CD14-positive monocyte (primary cell): ENCODE results near the gene ADAMTS17. TPM values are rescaled to one million over a fixed set of nuclear protein-coding genes. Genes with fewer than 3 reads are reported as not detected.

Experiments used
- DNase-seq, 3 donors: peaks; one replicate each; pipeline ENCODE4 v3.0.0-alpha.2; 2011 to 2022
- H2AFZ ChIP-seq: 2 replicates; pipeline ENCODE4 v1.6.0; 2012; ENCODE audit warnings: mild to moderate bottlenecking, low read depth, low read length, inconsistent platforms; ENCODE audit not compliant: insufficient read depth, poor library complexity, severe bottlenecking
- H3K27ac ChIP-seq, 2 donors: 1 replicate in 1 of 2; 2 replicates in 1 of 2; pipeline ENCODE4 v1.5.1; 2012 to 2013; ENCODE audit warnings: low read length in 2 of 2, control low read depth in 1 of 2, inconsistent platforms in 1 of 2, low read depth in 1 of 2, mild to moderate bottlenecking in 1 of 2
- H3K27me3 ChIP-seq, 2 donors: one replicate each; pipeline versions ENCODE4 v1.6.0 to v1.6.1; 2011 to 2013; ENCODE audit warnings: low read length in 2 of 2; ENCODE audit not compliant: control insufficient read depth in 2 of 2, insufficient read depth in 2 of 2
- H3K36me3 ChIP-seq, 2 donors: replicated peaks in 1 of 2; 1 replicate in 1 of 2; 2 replicates in 1 of 2; pipeline versions ENCODE4 v1.5.1 to v1.6.1; 2012 to 2013; ENCODE audit warnings: low read length in 2 of 2, control low read depth in 1 of 2, inconsistent platforms in 1 of 2, mild to moderate bottlenecking in 1 of 2; ENCODE audit not compliant: insufficient read depth in 2 of 2, control insufficient read depth in 1 of 2
- H3K4me1 ChIP-seq, 2 donors: 1 replicate in 1 of 2; 2 replicates in 1 of 2; pipeline versions ENCODE4 v1.5.1 to v1.6.1; 2012 to 2013; ENCODE audit warnings: low read length in 2 of 2, control low read depth in 1 of 2, inconsistent platforms in 1 of 2, mild to moderate bottlenecking in 1 of 2, moderate library complexity in 1 of 2; ENCODE audit not compliant: insufficient read depth in 2 of 2, control insufficient read depth in 1 of 2
- H3K4me2 ChIP-seq: replicated peaks from 2 replicates; pipeline ENCODE3; 2012; ENCODE audit warnings: low read length, moderate library complexity, mild to moderate bottlenecking; ENCODE audit not compliant: poor library complexity, severe bottlenecking; ENCODE audit errors: extremely low read depth
- H3K4me3 ChIP-seq, 3 experiments: fragments of 200-600 bp in 1 of 3; sonication (generic) in 1 of 3; replicated peaks in 1 of 3; 1 replicate in 2 of 3; 2 replicates in 1 of 3; pipeline ENCODE4 v1.5.1; 2011 to 2013; ENCODE audit warnings: low read length in 3 of 3, mild to moderate bottlenecking in 3 of 3, control low read depth in 2 of 3, low read depth in 2 of 3, inconsistent platforms in 1 of 3, moderate library complexity in 1 of 3
- H3K79me2 ChIP-seq: 2 replicates; pipeline ENCODE4 v1.6.0; 2012; ENCODE audit warnings: mild to moderate bottlenecking, control low read depth, inconsistent platforms, low read length, moderate library complexity; ENCODE audit not compliant: insufficient read depth
- H3K9ac ChIP-seq: 2 replicates; pipeline ENCODE4 v1.6.0; 2017; ENCODE audit warnings: low read length, mild to moderate bottlenecking; ENCODE audit not compliant: insufficient read depth, poor library complexity, severe bottlenecking
- H3K9me3 ChIP-seq, 2 donors: replicated peaks in 1 of 2; 1 replicate in 1 of 2; 2 replicates in 1 of 2; pipeline versions ENCODE4 v1.5.1 to v1.6.1; 2012 to 2013; ENCODE audit warnings: low read length in 2 of 2, control low read depth in 1 of 2; ENCODE audit not compliant: control insufficient read depth in 1 of 2, insufficient read depth in 1 of 2
- H4K20me1 ChIP-seq: 2 replicates; pipeline ENCODE4 v1.6.0; 2012; ENCODE audit warnings: mild to moderate bottlenecking, low read length, control low read depth, moderate library complexity; ENCODE audit not compliant: insufficient read depth
- H3K27ac Mint-ChIP-seq, 7 donors: one replicate each; pipeline ENCODE4 v1.8.0; 2020; ENCODE audit warnings: mild to moderate bottlenecking in 7 of 7, mixed read lengths in 7 of 7, moderate library complexity in 6 of 7, inconsistent platforms in 2 of 7
- H3K27me3 Mint-ChIP-seq, 3 donors: one replicate each; pipeline ENCODE4 v1.8.0; 2021 to 2022; ENCODE audit warnings: low read depth in 3 of 3, mild to moderate bottlenecking in 3 of 3, mixed read lengths in 3 of 3, moderate library complexity in 3 of 3, inconsistent platforms in 1 of 3
- H3K36me3 Mint-ChIP-seq, 2 donors: one replicate each; pipeline ENCODE4 v1.8.0; 2020; ENCODE audit warnings: mixed read lengths in 2 of 2, inconsistent platforms in 1 of 2, mild to moderate bottlenecking in 1 of 2
- H3K4me1 Mint-ChIP-seq: one replicate; pipeline ENCODE4 v1.8.0; 2020; ENCODE audit warnings: mild to moderate bottlenecking, mixed read lengths
- H3K4me3 Mint-ChIP-seq, 2 donors: one replicate each; pipeline ENCODE4 v1.8.0; 2020; ENCODE audit warnings: mild to moderate bottlenecking in 2 of 2, mixed read lengths in 2 of 2, moderate library complexity in 1 of 2
- H3K9me3 Mint-ChIP-seq, 7 donors: one replicate each; pipeline ENCODE4 v1.8.0; 2020 to 2022; ENCODE audit warnings: mixed read lengths in 7 of 7, mild to moderate bottlenecking in 6 of 7, moderate library complexity in 6 of 7, inconsistent platforms in 2 of 7
- CTCF ChIP-seq: fragments of 200-600 bp; IDR thresholded peaks from one replicate; pipeline ENCODE4 v1.8.0; 2022; ENCODE audit warnings: antibody characterized with exemption, mild to moderate bottlenecking
- WGBS: methylation state at CpG from one replicate; pipeline ENCODE4 v1.1.5; 2013; ENCODE audit warnings: missing lambda C conversion rate; ENCODE audit not compliant: insufficient coverage; 5-methylcytosine and 5-hydroxymethylcytosine counted together
- intact Hi-C, 2 donors: fragments of 100-400 bp; cut with micrococcal nuclease; formaldehyde crosslinking; loops; one replicate each; pipeline versions ENCODE4 v1.15.0 to v1.15.1; 2023
- polyA plus RNA-seq, 3 donors: library from polyadenylated mRNA; depleted of rRNA in 1 of 3; unstranded in 2 of 3; stranded (reverse) in 1 of 3; fragments of 300-500 nt in 2 of 3; fragments of >200 nt in 1 of 3; fragmentation: Illumina TruSeq in 2 of 3; gene quantifications; 1 replicate in 2 of 3; 2 replicates in 1 of 3; pipeline ENCODE4 v1.2.3, GENCODE V29; 2012 to 2021

Gene ADAMTS17
- polyA plus RNA-seq, 3 donors: 0.03 to 0.25 TPM; not detected in 1

- Histone ChIP-seq H3K79me2 (no peaks in the 10 kb centered on the region), H3K27me3 (no peaks in the 10 kb centered on the region), H3K4me3 (no peak overlapping the region), H3K4me2 (no peak overlapping the region), H4K20me1 (no peaks in the 10 kb centered on the region), H3K27ac (no peak overlapping the region), H3K9me3 (peaks cover 26 to 37% of the 10 kb centered on the region in 2 donors), H2AFZ (no peak overlapping the region), H3K4me1 (peaks cover 7 to 10% of the 10 kb centered on the region in 2 donors), H3K36me3 (no peaks in the 10 kb centered on the region), H3K9ac (no peak overlapping the region)
- Mint-ChIP-seq H3K27ac (peak overlapping the region in 1 of 7 donors; percentile 53), H3K36me3 (peaks cover 0 to 5% of the 10 kb centered on the region in 2 donors), H3K27me3 (peaks cover 2 to 4% (median 4%) of the 10 kb centered on the region in 3 donors), H3K9me3 (peaks cover 14 to 49% (median 40%) of the 10 kb centered on the region in 7 donors), H3K4me1 (peaks cover 12% of the 10 kb centered on the region), H3K4me3 (no peak overlapping the region)
- TF ChIP-seq CTCF: peak; percentile 36
- 25% methylated on average over 1 of the region's 3 CpGs for WGBS
- DNase-seq: peak; percentile 10 to 42 (median 28)
- intact Hi-C loops: no loop called here
Measured at GRCh38 chr15:100383302-100384107, 41.7 kb upstream of the ADAMTS17 start.

GRCh38 chr15:100373942-100374341 lies 32.2 kb upstream of the ADAMTS17 start:
- Histone ChIP-seq H3K27ac (no peak overlapping the region), H3K9ac (no peak overlapping the region), H4K20me1 (no peaks in the 10 kb centered on the region), H3K36me3 (no peaks in the 10 kb centered on the region), H3K79me2 (no peaks in the 10 kb centered on the region), H2AFZ (no peak overlapping the region), H3K27me3 (peaks cover 36 to 48% of the 10 kb centered on the region in 2 donors), H3K4me1 (peaks cover 0 to 2% of the 10 kb centered on the region in 2 donors), H3K4me2 (no peak overlapping the region), H3K4me3 (no peak overlapping the region), H3K9me3 (peaks cover 3 to 39% of the 10 kb centered on the region in 2 donors)
- H3K4me3 Mint-ChIP-seq: peak overlapping the region in 1 of 2 donors; percentile 76
- TF ChIP-seq CTCF: no peak
- WGBS: 32% methylated on average over 3 of the region's 8 CpGs
- peaks cover 4 to 46% (median 32%) of the 10 kb centered on the region in 7 donors for H3K9me3 Mint-ChIP-seq
- intact Hi-C loops: no loop called here
- no peak overlapping the region for H3K27ac Mint-ChIP-seq
- DNase-seq: no peak
- peaks cover 44 to 61% (median 49%) of the 10 kb centered on the region in 3 donors for H3K27me3 Mint-ChIP-seq
- peaks cover 2 to 8% of the 10 kb centered on the region in 2 donors for H3K36me3 Mint-ChIP-seq
- H3K4me1 Mint-ChIP-seq: peaks cover 3% of the 10 kb centered on the region
